ENCODE data around the gene TMED1.

GRCh38 chr19:10829967-10830366 is 6.0 kb downstream of the TMED1 start:
- TF ChIP-seq POLR2A (IDR thresholded peaks at IDR 0.05) (no peak), CTCF (IDR thresholded peaks at IDR 0.05) (no peak)

Measured in thyroid gland (tissue), 4 donors.